Colonic mucosa (tissue), 4 donors: ENCODE measurements around the gene COBL. TPM values are rescaled to one million over a fixed set of nuclear protein-coding genes. Genes with fewer than 3 reads are reported as not detected.

Experiments used
- DNase-seq: peaks from one replicate; pipeline ENCODE4 v3.0.0-alpha.2; 2020
- H3K27ac ChIP-seq: fragments of 200-600 bp; one replicate; pipeline ENCODE4 v1.8.0; 2021
- H3K27me3 ChIP-seq: fragments of 200-600 bp; one replicate; pipeline ENCODE4 v1.8.0; 2021
- H3K36me3 ChIP-seq: fragments of 200-600 bp; one replicate; pipeline ENCODE4 v1.8.0; 2021
- H3K4me1 ChIP-seq: fragments of 200-600 bp; one replicate; pipeline ENCODE4 v1.8.0; 2021; ENCODE audit warnings: mild to moderate bottlenecking
- H3K4me3 ChIP-seq: fragments of 200-600 bp; one replicate; pipeline ENCODE4 v1.8.0; 2021
- H3K9ac ChIP-seq, 2 donors: one replicate each; pipeline ENCODE4 v1.7.0; 2013; ENCODE audit warnings: control low read depth in 2 of 2, low read depth in 2 of 2, low read length in 2 of 2
- H3K9me3 ChIP-seq: fragments of 200-600 bp; one replicate; pipeline ENCODE4 v1.8.0; 2021
- intact Hi-C: fragments of 100-400 bp; cut with DNase I; formaldehyde crosslinking; loops from one replicate; pipeline ENCODE4 v1.14.1; 2022
- total RNA-seq, 2 donors: library from RNA; stranded (reverse); fragmentation: NEBNext Ultra II Directional in 1 of 2; extraction: Animal tissue kit (Norgen Biotek cat#: 25700) in 1 of 2; gene quantifications; one replicate each; pipeline ENCODE4 v1.2.1, GENCODE V29; 2021
- TF ChIP-seq, protein P1 (sequence below): fragments of 200-600 bp; IDR thresholded peaks from one replicate; pipeline ENCODE4 v1.8.0; 2022; ENCODE audit warnings: antibody characterized with exemption, mild to moderate bottlenecking
- donor health status: healthy.
- donor health status: DM: no; HTN: no; CAD: no.
- donor health status: DM: no; HTN: no; CAD: no.

The COBL gene
- total RNA-seq, 2 donors from 2014 or later = 36.8 to 49.2 TPM

DNA sequence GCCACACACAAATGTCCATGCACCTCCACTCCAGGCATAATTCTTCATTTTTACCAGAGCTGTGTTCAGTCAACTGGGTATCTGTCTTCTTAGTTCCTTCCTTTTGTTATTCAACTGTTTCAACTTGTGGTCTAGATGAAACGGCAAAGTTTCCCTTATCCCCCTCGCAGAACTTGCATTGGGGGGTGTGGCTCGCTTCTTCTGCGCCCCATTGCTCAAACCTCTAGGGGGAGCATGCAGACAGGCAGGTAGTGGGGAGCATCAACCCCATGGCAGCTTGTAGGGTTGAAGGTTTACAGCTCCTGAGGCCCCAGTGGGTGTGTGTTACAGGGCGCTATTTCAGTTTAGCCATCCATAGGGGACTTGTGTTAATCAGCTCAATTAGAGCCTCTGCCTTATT lies 38.3 kb upstream of the COBL start:
- Histone ChIP-seq H3K4me1 (peaks cover 2% of the 10 kb centered on the region), H3K27ac (no peak overlapping the region), H3K27me3 (no peaks in the 10 kb centered on the region), H3K36me3 (no peaks in the 10 kb centered on the region), H3K9me3 (no peaks in the 10 kb centered on the region), H3K4me3 (no peak overlapping the region), H3K9ac (no peak overlapping the region)
- TF ChIP-seq, protein P1, sequence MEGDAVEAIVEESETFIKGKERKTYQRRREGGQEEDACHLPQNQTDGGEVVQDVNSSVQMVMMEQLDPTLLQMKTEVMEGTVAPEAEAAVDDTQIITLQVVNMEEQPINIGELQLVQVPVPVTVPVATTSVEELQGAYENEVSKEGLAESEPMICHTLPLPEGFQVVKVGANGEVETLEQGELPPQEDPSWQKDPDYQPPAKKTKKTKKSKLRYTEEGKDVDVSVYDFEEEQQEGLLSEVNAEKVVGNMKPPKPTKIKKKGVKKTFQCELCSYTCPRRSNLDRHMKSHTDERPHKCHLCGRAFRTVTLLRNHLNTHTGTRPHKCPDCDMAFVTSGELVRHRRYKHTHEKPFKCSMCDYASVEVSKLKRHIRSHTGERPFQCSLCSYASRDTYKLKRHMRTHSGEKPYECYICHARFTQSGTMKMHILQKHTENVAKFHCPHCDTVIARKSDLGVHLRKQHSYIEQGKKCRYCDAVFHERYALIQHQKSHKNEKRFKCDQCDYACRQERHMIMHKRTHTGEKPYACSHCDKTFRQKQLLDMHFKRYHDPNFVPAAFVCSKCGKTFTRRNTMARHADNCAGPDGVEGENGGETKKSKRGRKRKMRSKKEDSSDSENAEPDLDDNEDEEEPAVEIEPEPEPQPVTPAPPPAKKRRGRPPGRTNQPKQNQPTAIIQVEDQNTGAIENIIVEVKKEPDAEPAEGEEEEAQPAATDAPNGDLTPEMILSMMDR = no peak
- no peak for DNase-seq
- intact Hi-C loops = loop anchor here (5.0 kb wide), 1 partner anchor 128 kb away; no protein-coding TSS in a partner anchor

DNA sequence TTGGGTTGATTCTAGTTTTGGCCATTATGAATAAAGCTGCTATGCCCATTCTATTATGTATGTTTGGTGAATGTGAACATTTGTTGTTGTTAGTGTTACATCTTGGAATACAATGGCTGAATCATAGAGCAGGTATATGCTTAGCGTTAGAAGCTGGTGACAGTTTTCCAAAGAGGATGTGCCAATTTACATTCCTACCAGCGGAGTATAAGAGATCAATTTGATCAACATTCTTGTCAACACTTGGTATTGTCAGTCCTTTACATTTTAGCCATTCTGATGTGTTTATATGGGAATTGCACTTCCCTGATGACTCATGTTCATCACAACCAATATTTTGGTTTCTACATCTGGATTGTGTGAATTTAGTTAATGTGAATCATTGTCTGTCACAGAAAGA lies 37.8 kb upstream of the COBL start:
- H3K27me3 ChIP-seq = no peaks in the 10 kb centered on the region
- H3K4me3 ChIP-seq = no peak overlapping the region
- H3K4me1 ChIP-seq = peaks cover 2% of the 10 kb centered on the region
- no peaks in the 10 kb centered on the region for H3K36me3 ChIP-seq
- no peaks in the 10 kb centered on the region for H3K9me3 ChIP-seq
- H3K27ac ChIP-seq = no peak overlapping the region
- intact Hi-C loops = no loop called here
- TF ChIP-seq, protein P1 = no peak
- H3K9ac ChIP-seq = no peak overlapping the region
- no peak for DNase-seq

DNA sequence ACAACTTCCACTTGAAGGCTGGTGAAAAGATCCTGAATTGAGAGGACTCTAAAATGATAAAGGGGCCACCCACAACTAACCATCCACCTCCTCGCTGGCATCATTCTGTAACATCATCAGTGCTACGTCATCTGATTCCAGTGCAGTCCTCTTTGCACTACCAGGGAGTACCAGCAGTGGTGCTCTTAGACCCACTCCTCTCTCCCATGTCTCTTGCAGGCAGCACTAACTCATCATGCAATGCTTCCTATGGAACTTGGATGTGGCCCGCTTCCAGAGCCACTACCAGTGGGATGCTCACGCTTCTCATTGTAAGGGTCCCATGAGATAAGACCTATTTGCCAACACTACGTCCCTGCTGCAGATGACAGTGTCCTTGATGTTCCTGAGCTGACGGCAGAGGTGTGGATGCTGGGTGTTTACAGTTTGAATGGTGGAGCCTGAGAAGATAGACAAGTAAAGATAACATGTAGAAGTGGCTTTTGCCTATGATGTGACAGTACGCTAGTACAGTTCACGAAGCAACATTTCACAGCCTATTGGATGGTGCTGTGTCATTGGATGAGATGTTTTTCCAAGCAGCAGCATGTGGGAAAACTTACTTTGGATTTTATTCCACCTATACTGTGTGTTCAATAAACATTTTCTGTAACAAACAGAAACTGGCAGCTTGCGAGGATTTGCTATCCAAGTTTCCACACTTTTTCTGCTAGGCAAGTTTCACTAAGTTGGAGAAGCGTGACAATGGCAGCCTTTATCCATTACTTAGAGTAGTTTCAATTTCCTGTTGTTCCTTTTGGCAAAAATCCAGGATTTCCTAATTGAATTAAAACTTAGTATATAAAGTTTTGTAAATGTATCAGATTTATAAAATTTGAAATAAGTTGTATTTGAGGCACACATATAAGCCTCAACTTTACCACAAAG lies 35.8 kb upstream of the COBL start:
- H3K4me1 ChIP-seq = peaks cover 2% of the 10 kb centered on the region
- no peak for DNase-seq
- intact Hi-C loops = no loop called here
- TF ChIP-seq, protein P1 = no peak
- no peaks in the 10 kb centered on the region for H3K27me3 ChIP-seq
- no peak overlapping the region for H3K9ac ChIP-seq
- H3K4me3 ChIP-seq = no peak overlapping the region
- no peaks in the 10 kb centered on the region for H3K36me3 ChIP-seq
- H3K9me3 ChIP-seq = no peaks in the 10 kb centered on the region
- no peak overlapping the region for H3K27ac ChIP-seq

- Histone ChIP-seq H3K4me1 (peaks cover 2% of the 10 kb centered on the region), H3K36me3 (no peaks in the 10 kb centered on the region), H3K9ac (no peak overlapping the region), H3K4me3 (no peak overlapping the region), H3K27ac (no peak overlapping the region), H3K9me3 (no peaks in the 10 kb centered on the region), H3K27me3 (no peaks in the 10 kb centered on the region)
- intact Hi-C loops = no loop called here
- no peak for DNase-seq
- TF ChIP-seq, protein P1 = no peak
These were observed 35.1 kb upstream of the COBL start for GRCh38 chr7:51351661-51352060.

- H3K27ac ChIP-seq = peak overlapping the region; percentile 60
- no peaks in the 10 kb centered on the region for H3K27me3 ChIP-seq
- no peaks in the 10 kb centered on the region for H3K36me3 ChIP-seq
- no peak overlapping the region for H3K9ac ChIP-seq
- intact Hi-C loops = no loop called here
- H3K4me1 ChIP-seq = peaks cover 2% of the 10 kb centered on the region
- no peak for DNase-seq
- no peak overlapping the region for H3K4me3 ChIP-seq
- TF ChIP-seq, protein P1 = no peak
- H3K9me3 ChIP-seq = no peaks in the 10 kb centered on the region
These were observed 33.9 kb upstream of the COBL start for GRCh38 chr7:51350546-51350896.
